GM21367 (cell line): ENCODE measurements around the gene NISCH.

Source experiments
- ATAC-seq: cut with Tn5 transposase; IDR thresholded peaks from one replicate; pipeline ENCODE4 v1.9.1; 2021; ENCODE audit not compliant: unreplicated experiment

Gene NISCH

GRCh38 chr3:52536112-52536368 is 80.6 kb downstream of the NISCH start:
- no peak for ATAC-seq

DNA sequence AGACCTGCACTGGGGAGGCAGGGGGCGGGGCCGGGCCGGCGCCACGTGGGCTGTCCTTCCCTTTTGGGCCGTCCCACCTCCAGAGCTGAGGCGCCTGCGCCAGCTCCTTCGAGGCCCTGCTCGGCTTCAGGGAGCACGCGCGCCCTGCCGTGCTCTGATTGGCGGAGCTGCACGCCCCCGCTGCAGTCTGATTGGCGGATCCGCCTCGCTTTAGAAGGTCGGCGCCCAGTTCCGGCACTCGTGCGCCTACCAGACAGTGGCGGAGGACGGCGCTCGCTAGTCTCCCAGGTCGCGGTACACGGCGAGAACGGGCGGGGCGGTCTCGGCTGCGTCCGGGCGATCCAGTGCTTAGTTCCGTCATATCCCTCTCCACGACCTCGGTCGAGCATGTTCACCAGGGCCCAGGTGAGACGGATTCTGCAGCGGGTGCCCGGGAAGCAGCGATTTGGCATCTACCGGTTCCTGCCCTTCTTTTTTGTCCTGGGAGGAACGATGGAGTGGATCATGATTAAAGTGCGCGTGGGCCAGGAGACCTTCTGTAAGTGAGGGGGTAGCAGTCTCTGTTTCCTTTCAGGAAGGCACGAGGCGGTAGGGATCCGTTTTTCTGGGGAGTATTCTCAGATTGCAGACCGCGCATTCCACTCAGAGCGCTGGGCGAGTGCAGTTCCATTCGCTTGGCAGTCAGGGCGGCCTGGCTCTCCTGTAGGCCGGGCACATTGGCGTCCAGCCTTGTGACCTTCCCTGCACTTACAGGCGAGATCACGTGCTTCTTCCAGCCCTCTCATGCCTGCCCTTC is 81.2 kb downstream of the NISCH start, which contains the start of gene UQCC5:
Gene UQCC5 (plus strand): TSS at position 237 of the 796 bp plus-strand sequence. CDS start 151 bp downstream, at position 388.
- ATAC-seq, result peak; percentile 83

GRCh38 chr3:52537165-52537620 is 81.8 kb downstream of the NISCH start:
- ATAC-seq, result no peak

- ATAC-seq, result no peak
These were observed 82.5 kb downstream of the NISCH start for GRCh38 chr3:52537726-52538421.

DNA sequence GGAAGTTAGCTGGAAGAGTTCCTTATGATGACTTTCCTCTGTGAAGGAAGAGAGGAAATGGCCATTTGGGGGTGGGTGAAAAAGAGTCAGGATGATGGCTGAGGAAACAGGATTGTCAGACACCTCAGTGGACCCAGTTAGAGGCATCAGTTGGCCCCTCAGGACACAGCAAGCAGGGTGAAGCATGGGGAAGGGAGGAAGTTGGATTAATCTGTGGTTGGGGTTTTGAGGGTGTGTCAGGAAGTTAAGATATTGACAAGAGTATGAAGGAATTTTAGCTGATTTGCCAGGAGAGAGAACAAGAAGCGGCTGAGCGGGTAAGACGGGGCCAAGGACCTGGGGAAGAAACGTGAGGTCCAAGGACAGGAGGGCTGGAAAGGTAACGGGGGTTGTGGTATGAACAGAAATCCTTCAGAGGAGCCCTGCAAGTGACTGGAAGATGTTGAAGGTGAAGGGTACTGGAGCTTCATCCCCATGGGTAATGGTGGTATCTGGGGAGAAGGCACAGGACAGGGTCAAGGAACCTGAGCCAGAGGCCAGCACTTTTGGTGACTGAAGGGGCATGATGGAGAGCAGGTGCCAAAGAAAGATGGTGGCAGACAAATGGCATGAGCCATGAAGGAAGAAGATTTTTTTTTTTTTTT is 83.7 kb downstream of the NISCH start:
- ATAC-seq, result no peak

DNA sequence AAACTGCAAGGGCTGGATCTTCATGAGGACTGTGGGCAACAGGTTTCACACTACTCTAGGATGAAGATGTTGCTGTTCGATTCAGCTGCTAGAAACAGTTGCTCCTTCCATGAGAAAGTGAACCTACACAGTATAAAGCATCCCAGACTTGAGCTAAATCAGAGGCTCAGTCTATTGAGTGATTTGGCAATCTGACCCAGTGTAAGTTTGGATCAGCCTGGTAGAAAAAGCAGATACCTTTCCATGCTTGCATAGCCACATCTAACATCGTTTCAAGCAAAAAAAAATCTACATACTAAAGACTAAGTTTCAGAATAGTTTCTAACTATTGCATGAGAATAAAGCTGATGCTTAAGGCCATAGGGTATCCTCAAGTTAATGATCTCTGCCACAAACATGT is 85.6 kb downstream of the NISCH start:
- ATAC-seq, result no peak
